Activated CD8-positive, alpha-beta memory T cell treated with anti-CD3 and anti-CD28 coated beads, Interleukin-2, amount 10 ng/mL, durations not matched to agents 7 days and 5 days (primary cell): ENCODE data around the gene PTPRD. TPM values are rescaled to one million over a fixed set of nuclear protein-coding genes. Genes with fewer than 3 reads are reported as not detected.
"Not testable (repeated sequence)": the region's sequence is repeated elsewhere in the genome, so short reads cannot be mapped to it uniquely, and the experiment has no call there.

Experiments
- ATAC-seq: fragments of 150-1000 bp; cut with Tn5 transposase; one replicate; pipeline ENCODE4 v1.10.0; 2021; ENCODE audit warnings: moderate library complexity
- CTCF ChIA-PET: fragments of 350-600 bp; sonication (Branson Sonifier 250); formaldehyde crosslinking; loops from one replicate; lab custom pipeline; 2021; ENCODE audit warnings: antibody characterized with exemption; lab: Charles Lee
- DNase-seq: peaks from one replicate; pipeline ENCODE4 v3.0.0-alpha.2; 2020
- H3K27ac Mint-ChIP-seq: one replicate; pipeline ENCODE4 v1.8.0; 2021; ENCODE audit warnings: mild to moderate bottlenecking, mixed read lengths
- H3K27me3 Mint-ChIP-seq: one replicate; pipeline ENCODE4 v1.8.0; 2021; ENCODE audit warnings: mixed read lengths
- H3K36me3 Mint-ChIP-seq: one replicate; pipeline ENCODE4 v1.8.0; 2021; ENCODE audit warnings: mild to moderate bottlenecking, mixed read lengths
- H3K4me1 Mint-ChIP-seq: one replicate; pipeline ENCODE4 v1.8.0; 2021; ENCODE audit warnings: mixed read lengths
- H3K4me3 Mint-ChIP-seq: one replicate; pipeline ENCODE4 v1.8.0; 2021; ENCODE audit warnings: mild to moderate bottlenecking, moderate library complexity, mixed read lengths
- H3K9me3 Mint-ChIP-seq: one replicate; pipeline ENCODE4 v1.8.0; 2022; ENCODE audit warnings: low read depth, mixed read lengths
- total RNA-seq, 2 experiments: library from RNA; stranded (reverse); gene quantifications; one replicate each; pipeline ENCODE4 v1.2.3, GENCODE V29; 2021

Gene PTPRD
- total RNA-seq, 2 experiments from 2014 or later, result 0.07 TPM; not detected in 1

- CTCF ChIA-PET, result no interaction called here
- ATAC-seq (no peak), DNase-seq (no peak)
- Mint-ChIP-seq H3K9me3 (no peaks in the 10 kb centered on the region), H3K4me3 (no peak overlapping the region), H3K36me3 (no peaks in the 10 kb centered on the region), H3K4me1 (no peaks in the 10 kb centered on the region), H3K27me3 (no peaks in the 10 kb centered on the region), H3K27ac (no peak overlapping the region)
Measured at GRCh38 chr9:9142001-9142400, 1470.8 kb downstream of the PTPRD start.

- Mint-ChIP-seq H3K4me1 (no peaks in the 10 kb centered on the region), H3K4me3 (no peak overlapping the region), H3K9me3 (peaks cover 4% of the 10 kb centered on the region), H3K27me3 (no peaks in the 10 kb centered on the region), H3K36me3 (no peaks in the 10 kb centered on the region), H3K27ac (no peak overlapping the region)
- DNase-seq, result no peak
- CTCF ChIA-PET, result no interaction called here
- no peak for ATAC-seq
Measured at GRCh38 chr9:9133526-9133925, 1479.3 kb downstream of the PTPRD start.

GRCh38 chr9:9124616-9125015, 1488.2 kb downstream of the PTPRD start:
- peaks cover 2% of the 10 kb centered on the region for H3K9me3 Mint-ChIP-seq
- H3K4me3 Mint-ChIP-seq, result no peak overlapping the region
- no peak overlapping the region for H3K27ac Mint-ChIP-seq
- H3K36me3 Mint-ChIP-seq, result no peaks in the 10 kb centered on the region
- DNase-seq (no peak), ATAC-seq (no peak)
- CTCF ChIA-PET, result no interaction called here
- no peaks in the 10 kb centered on the region for H3K4me1 Mint-ChIP-seq
- H3K27me3 Mint-ChIP-seq, result no peaks in the 10 kb centered on the region

GRCh38 chr9:9122230-9122875, 1490.4 kb downstream of the PTPRD start:
- CTCF ChIA-PET, result no interaction called here
- H3K9me3 Mint-ChIP-seq, result peaks cover 2% of the 10 kb centered on the region
- no peak overlapping the region for H3K4me3 Mint-ChIP-seq
- H3K36me3 Mint-ChIP-seq, result no peaks in the 10 kb centered on the region
- H3K4me1 Mint-ChIP-seq, result no peaks in the 10 kb centered on the region
- ATAC-seq (no peak), DNase-seq (no peak)
- H3K27ac Mint-ChIP-seq, result no peak overlapping the region
- H3K27me3 Mint-ChIP-seq, result no peaks in the 10 kb centered on the region

- ATAC-seq (no peak), DNase-seq (no peak)
- Mint-ChIP-seq H3K27ac (no peak overlapping the region), H3K4me3 (no peak overlapping the region), H3K27me3 (no peaks in the 10 kb centered on the region), H3K4me1 (no peaks in the 10 kb centered on the region), H3K9me3 (no peaks in the 10 kb centered on the region), H3K36me3 (no peaks in the 10 kb centered on the region)
- CTCF ChIA-PET, result no interaction called here
Measured at GRCh38 chr9:9117866-9118265, 1494.9 kb downstream of the PTPRD start.

- Mint-ChIP-seq H3K4me3 (no peak overlapping the region), H3K9me3 (no peaks in the 10 kb centered on the region), H3K4me1 (no peaks in the 10 kb centered on the region), H3K36me3 (no peaks in the 10 kb centered on the region), H3K27me3 (no peaks in the 10 kb centered on the region), H3K27ac (no peak overlapping the region)
- DNase-seq, result no peak
- CTCF ChIA-PET, result no interaction called here
- no peak for ATAC-seq
Measured at GRCh38 chr9:9112001-9112720, 1500.6 kb downstream of the PTPRD start.

GRCh38 chr9:9108641-9109040, 1504.2 kb downstream of the PTPRD start:
- Mint-ChIP-seq H3K9me3 (no peaks in the 10 kb centered on the region), H3K4me3 (no peak overlapping the region), H3K36me3 (no peaks in the 10 kb centered on the region), H3K27ac (no peak overlapping the region), H3K4me1 (no peaks in the 10 kb centered on the region), H3K27me3 (no peaks in the 10 kb centered on the region)
- no peak for ATAC-seq
- CTCF ChIA-PET, result no interaction called here
- no peak for DNase-seq

GRCh38 chr9:9102295-9102694, 1510.5 kb downstream of the PTPRD start:
- ATAC-seq (no peak), DNase-seq (no peak)
- Mint-ChIP-seq H3K9me3 (no peaks in the 10 kb centered on the region), H3K4me1 (no peaks in the 10 kb centered on the region), H3K27ac (no peak overlapping the region), H3K27me3 (no peaks in the 10 kb centered on the region), H3K36me3 (no peaks in the 10 kb centered on the region), H3K4me3 (no peak overlapping the region)
- CTCF ChIA-PET, result no interaction called here

- H3K9me3 Mint-ChIP-seq, result peaks cover 2% of the 10 kb centered on the region
- ATAC-seq, result no peak
- no peak overlapping the region for H3K27ac Mint-ChIP-seq
Measured at GRCh38 chr9:9100070-9100469, 1512.7 kb downstream of the PTPRD start.

GRCh38 chr9:9099646-9100045, 1513.2 kb downstream of the PTPRD start:
- H3K36me3 Mint-ChIP-seq, result no peaks in the 10 kb centered on the region
- no peak overlapping the region for H3K4me3 Mint-ChIP-seq
- no peak overlapping the region for H3K27ac Mint-ChIP-seq
- no peak for DNase-seq
- H3K27me3 Mint-ChIP-seq, result no peaks in the 10 kb centered on the region
- peaks cover 2% of the 10 kb centered on the region for H3K9me3 Mint-ChIP-seq
- ATAC-seq, result no peak
- CTCF ChIA-PET, result no interaction called here
- no peaks in the 10 kb centered on the region for H3K4me1 Mint-ChIP-seq

More at GRCh38 chr9:9100070-9100469, 1512.7 kb downstream of the PTPRD start:
- DNase-seq, result no peak
- Mint-ChIP-seq H3K4me3 (no peak overlapping the region), H3K36me3 (no peaks in the 10 kb centered on the region), H3K4me1 (no peaks in the 10 kb centered on the region), H3K27me3 (no peaks in the 10 kb centered on the region)
- CTCF ChIA-PET, result no interaction called here

- CTCF ChIA-PET, H3K4me3 Mint-ChIP-seq, DNase-seq, H3K27me3 Mint-ChIP-seq, ATAC-seq, H3K27ac Mint-ChIP-seq, H3K9me3 Mint-ChIP-seq, H3K36me3 Mint-ChIP-seq, H3K4me1 Mint-ChIP-seq: not testable (repeated sequence)
Measured at GRCh38 chr9:9097254-9097653, 1515.5 kb downstream of the PTPRD start.

GRCh38 chr9:9091387-9091786, 1521.4 kb downstream of the PTPRD start:
- Mint-ChIP-seq H3K36me3 (no peaks in the 10 kb centered on the region), H3K27me3 (no peaks in the 10 kb centered on the region), H3K27ac (no peak overlapping the region), H3K4me1 (no peaks in the 10 kb centered on the region), H3K4me3 (no peak overlapping the region), H3K9me3 (peaks cover 2% of the 10 kb centered on the region)
- CTCF ChIA-PET, result no interaction called here
- ATAC-seq (no peak), DNase-seq (no peak)

GRCh38 chr9:9079473-9079872, 1533.3 kb downstream of the PTPRD start:
- Mint-ChIP-seq H3K27me3 (no peaks in the 10 kb centered on the region), H3K4me1 (no peaks in the 10 kb centered on the region), H3K9me3 (peaks cover 2% of the 10 kb centered on the region), H3K4me3 (no peak overlapping the region), H3K36me3 (no peaks in the 10 kb centered on the region), H3K27ac (no peak overlapping the region)
- ATAC-seq, result no peak
- CTCF ChIA-PET, result no interaction called here
- DNase-seq, result no peak

GRCh38 chr9:9078301-9078700, 1534.5 kb downstream of the PTPRD start:
- no peaks in the 10 kb centered on the region for H3K27me3 Mint-ChIP-seq
- H3K4me3 Mint-ChIP-seq, result no peak overlapping the region
- H3K9me3 Mint-ChIP-seq, result peaks cover 2% of the 10 kb centered on the region
- no peaks in the 10 kb centered on the region for H3K4me1 Mint-ChIP-seq
- DNase-seq (no peak), ATAC-seq (no peak)
- CTCF ChIA-PET, result no interaction called here
- no peaks in the 10 kb centered on the region for H3K36me3 Mint-ChIP-seq
- no peak overlapping the region for H3K27ac Mint-ChIP-seq
